HG02759 (cell line): Measurements from ENCODE around the gene GRN.
"Not testable (repeated sequence)": the region's sequence is repeated elsewhere in the genome, so short reads cannot be mapped to it uniquely, and the experiment has no call there.

Experiments
- ATAC-seq: cut with Tn5 transposase; IDR thresholded peaks from one replicate; pipeline ENCODE4 v1.9.1; 2021; ENCODE audit warnings: mild to moderate bottlenecking, moderate library complexity; ENCODE audit not compliant: unreplicated experiment

The GRN gene

GRCh38 chr17:44321246-44322120, 23.6 kb upstream of the GRN start:
- ATAC-seq = no peak

DNA sequence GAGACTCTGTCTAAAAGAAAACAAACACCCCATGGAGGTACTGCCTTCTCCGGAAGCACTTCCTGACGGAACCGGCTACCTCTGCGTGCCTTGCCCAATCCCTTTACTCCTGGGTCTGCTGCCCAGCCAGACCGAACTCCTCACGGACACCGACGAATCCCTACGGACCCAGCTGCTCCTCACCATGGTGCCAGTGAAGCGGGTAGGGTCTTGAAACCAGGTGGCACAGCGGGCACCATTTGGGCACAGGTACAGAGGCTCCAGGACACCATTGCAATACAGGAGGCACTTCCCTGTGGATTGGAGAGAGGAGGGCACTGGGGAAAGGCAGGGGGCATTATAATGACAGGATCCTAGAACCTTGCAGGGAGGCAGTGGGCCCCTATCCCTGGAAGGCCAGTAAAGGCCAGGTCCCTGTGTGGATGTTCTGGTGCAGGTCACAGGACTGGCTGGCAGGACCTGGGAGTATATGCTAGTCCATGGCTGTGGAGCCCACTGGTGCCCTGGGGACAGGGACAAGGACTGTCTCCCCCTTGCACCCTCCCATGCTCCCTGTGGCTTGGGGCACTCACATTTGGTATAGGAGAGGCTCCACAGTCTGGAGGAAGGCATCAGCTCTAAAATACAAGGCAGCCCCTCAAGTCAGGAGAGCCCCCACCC, 22.7 kb upstream of the GRN start:
- ATAC-seq = no peak

DNA sequence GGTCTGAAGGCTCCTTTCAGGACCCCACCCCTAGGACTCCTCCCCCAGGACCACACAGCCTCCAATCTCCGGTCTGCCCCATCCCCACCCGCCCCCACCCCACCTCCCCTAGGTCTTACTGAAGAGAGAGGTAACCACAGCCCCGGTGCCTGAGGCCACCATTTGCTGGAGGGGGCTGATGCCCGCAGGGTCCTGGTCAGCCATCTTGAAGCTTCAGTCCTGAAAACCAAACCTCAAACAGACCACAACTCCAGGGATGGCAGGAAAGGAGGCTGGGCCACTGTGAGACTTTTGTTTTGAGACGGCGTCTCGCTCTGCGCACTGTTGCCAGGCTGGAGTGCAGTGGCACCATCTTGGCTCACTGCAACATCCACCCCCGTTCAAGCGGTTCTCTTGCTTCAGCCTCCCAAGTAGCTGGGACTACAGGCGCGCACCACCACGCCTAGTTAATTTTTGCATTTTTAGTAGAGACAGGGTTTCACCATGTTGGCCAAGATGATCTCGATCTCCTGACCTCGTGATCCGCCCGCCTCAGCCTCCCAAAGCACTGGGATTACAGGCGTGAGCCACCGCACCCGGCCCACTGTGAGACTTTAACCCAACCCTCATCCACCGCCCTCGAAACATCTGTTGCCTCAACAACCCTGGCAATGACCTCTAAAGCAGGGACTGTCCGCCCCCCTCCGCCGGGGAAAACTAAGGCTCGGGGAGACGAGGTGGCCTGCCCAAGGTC, 21.6 kb upstream of the GRN start:
- no peak for ATAC-seq

DNA sequence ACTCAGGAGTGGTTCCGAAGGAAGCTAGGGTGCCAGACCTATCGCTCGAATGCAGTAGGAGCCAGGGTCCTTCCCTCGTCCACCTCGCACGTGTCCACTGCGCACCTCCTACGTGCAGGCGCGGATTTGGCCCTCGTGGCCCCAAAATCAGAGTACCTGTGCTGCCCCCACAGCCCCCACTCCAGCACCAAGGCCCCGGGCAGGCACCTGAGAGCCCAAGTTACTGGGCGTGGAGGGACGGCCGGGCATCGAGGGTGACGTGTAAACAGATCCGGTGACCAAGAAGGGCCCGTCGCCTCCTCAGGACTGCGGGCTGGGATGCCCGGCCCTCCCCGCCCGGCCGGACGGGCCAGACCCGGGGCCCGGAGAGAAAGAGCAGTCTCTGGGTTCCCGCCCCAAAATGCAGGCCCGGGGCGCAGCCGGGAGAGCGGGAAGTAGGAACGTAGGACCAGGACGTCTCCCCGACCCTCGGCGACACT, 21.0 kb upstream of the GRN start:
- ATAC-seq = peak; percentile 2

- peak; percentile 78 for ATAC-seq
Observed at GRCh38 chr17:44324571-44325275, 20.4 kb upstream of the GRN start, which contains the start of gene SLC25A39. Gene SLC25A39 (minus strand): TSS chr17:44324823. CDS start chr17:44323562, 1,261 bp downstream.

- ATAC-seq = peak; percentile 58
Observed at GRCh38 chr17:44326861-44327444, 18.1 kb upstream of the GRN start.

DNA sequence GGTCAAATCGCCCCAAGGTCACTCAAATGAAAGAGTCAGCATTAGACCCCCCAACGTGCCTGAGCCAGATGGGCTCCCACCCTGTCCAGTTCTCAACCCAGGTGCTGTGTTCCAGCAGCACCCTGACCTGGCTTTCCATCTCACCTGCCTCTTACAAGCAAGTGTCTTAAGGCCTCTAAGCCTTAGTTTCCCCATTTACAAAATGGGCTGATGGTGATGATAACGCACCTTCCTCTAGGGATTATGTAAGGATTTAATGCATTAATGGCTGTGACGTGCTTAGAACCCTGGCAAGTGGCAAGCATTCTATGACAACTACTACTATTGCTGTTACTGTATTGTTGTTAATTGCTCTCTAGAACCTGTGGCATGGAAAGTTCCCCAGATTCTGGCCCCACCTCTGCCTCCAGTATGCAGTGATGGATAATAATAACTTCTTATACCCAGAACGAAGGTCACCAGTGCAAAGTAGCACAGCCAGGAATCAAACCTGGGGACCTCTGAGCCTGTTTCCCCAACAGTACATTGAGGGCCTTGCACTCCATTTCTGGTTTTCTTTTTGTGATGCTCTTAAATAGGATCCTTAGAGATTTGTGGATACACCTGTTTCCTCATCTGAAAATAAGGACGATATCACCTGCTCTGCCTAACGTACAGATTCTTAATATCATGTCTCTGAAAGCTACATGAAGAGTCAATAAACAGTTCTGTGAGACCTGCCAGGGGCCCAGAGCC, 17.2 kb upstream of the GRN start:
- no peak for ATAC-seq

- not testable (repeated sequence) for ATAC-seq
Observed at GRCh38 chr17:44329516-44329915, 15.6 kb upstream of the GRN start.

GRCh38 chr17:44330263-44330662, 14.8 kb upstream of the GRN start:
- not testable (repeated sequence) for ATAC-seq

- no peak for ATAC-seq
Observed at GRCh38 chr17:44331249-44331760, 13.8 kb upstream of the GRN start.

DNA sequence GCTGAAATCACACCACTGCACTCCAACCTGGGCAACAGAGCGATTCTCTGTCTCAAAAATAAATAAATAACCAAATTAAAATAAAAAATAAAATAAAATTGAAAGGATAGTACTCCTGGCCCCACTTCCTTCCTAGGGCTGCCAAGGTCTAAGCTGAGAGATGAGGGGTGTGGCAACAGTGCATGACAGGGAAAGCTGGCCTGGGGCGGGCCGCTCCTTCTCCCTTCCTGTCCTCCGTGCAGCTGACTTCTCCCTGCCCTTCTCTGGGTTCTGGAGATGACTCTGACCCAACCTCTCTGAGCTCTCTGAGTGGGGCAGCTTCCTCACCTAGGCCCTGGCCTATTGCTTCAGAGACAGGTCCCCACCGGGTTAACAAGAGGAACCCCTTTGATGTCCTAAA, 11.7 kb upstream of the GRN start:
- no peak for ATAC-seq

DNA sequence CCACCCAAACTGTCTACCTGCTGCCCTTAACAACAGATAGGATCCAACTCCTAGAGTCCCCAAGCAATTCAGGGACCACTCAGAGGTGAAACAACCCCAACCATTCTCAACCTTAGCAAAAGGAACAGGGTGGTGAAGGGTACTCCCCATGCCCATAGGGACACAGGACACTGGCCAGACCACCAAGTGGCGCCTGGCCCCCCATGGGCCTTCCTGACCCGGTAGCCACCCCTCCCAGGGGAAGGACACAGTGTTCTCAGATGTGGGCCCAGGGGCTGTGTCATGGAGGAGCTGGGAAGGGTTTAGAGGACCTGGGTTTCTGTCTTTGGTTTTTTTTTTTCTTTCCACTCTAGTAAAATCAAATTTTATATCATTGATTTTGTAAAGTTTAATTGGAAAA, 10.8 kb upstream of the GRN start:
- no peak for ATAC-seq

DNA sequence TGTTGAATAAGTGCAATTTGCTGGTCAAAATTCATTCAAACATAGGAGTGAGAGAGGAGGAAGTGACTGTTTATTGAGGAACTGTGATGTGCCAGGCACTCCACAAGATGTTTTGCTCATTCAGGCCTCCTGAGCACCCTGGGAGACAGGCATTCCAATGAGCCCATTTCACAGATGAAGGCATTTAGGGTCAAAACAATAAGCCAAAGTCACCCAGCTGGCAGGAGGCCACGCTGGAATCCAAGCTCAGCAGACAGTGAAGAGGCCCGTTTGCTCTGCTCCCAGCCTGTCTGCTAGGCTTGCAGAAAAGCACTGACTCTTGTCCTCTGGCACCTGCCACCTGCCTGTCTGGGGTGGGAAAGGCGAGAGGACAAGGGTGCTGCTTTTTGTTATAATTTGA, 10.4 kb upstream of the GRN start:
- ATAC-seq = no peak

DNA sequence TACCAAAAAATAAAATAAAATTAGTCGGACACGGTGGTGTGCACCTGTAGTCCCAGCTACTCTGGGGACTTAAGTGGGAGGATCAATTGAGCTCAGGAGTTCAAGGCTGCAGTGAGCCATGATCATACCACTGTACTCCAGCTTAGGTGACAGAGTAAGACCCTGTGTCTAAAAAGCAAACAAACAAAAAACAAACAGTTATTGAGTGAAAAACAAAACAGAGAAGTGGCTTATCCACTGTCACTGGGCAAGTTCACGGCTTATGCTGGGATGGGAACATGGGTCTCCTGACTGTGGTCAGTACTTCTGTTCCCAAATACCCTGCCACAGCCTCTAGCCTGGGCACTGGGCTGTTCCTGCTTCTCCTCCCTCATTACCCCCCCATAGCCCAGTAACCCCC, 9.5 kb upstream of the GRN start:
- no peak for ATAC-seq

GRCh38 chr17:44335968-44336367, 9.1 kb upstream of the GRN start:
- ATAC-seq = no peak

DNA sequence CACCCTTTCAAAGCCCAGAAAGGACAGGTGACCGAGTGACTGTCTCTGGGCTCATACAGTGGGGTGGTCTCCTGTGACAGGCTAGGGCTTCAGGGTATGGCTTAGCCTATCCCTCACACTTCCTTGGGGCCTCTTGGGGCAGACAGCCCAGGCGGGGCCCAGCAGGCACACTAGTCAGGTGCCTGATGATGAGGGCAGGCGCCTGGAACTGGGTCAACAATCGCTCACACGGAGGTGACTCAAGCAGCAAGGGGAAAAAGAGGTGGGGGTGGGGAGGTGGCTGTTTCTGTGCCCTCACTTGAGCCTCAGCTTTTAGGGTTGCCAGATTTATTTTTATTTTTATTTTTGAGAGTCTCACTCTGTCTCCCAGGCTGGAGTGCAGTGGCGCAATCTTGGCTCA, 6.4 kb upstream of the GRN start:
- no peak for ATAC-seq

GRCh38 chr17:44340553-44340952, 4.5 kb upstream of the GRN start:
- not testable (repeated sequence) for ATAC-seq

- no peak for ATAC-seq
Observed at GRCh38 chr17:44343510-44344209, 1.4 kb upstream of the GRN start.

- peak; percentile 6 for ATAC-seq
Observed at GRCh38 chr17:44345454-44346026, 438 bp downstream of the GRN start.
